GM12875 (cell line): Measurements from ENCODE around the gene SLC13A5.

Experiments used
- H3K4me3 ChIP-seq: one replicate; pipeline ENCODE4 v1.5.1; 2011; ENCODE audit warnings: low read depth, low read length, control low read depth
- TF ChIP-seq, protein P1 (sequence below): IDR thresholded peaks from 2 replicates; pipeline ENCODE4 v1.5.1; 2011; ENCODE audit warnings: low read depth, mild to moderate bottlenecking, control low read depth, inconsistent platforms, low read length, moderate library complexity, borderline replicate concordance; ENCODE audit not compliant: insufficient read depth

Gene SLC13A5

DNA sequence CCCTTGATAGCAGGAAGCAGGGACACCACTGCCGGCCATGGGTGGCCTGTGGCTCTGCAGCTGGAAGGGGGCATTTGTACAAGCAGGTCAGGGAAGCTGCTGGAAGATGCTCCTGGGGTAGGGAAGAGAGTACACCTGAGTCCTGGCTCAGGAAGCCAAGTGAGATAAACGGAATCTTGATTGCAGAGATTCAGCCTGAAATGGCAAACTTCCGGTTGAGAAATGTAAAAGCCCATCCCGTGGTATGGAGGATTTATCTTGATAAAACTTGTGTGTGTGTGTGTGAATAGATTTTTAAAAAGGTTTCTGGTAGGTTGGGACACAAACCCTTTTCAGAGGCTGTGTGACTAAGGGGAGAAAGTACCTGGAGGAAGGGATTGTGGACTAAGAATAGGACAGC, 32.0 kb downstream of the SLC13A5 start:
- TF ChIP-seq, protein P1, sequence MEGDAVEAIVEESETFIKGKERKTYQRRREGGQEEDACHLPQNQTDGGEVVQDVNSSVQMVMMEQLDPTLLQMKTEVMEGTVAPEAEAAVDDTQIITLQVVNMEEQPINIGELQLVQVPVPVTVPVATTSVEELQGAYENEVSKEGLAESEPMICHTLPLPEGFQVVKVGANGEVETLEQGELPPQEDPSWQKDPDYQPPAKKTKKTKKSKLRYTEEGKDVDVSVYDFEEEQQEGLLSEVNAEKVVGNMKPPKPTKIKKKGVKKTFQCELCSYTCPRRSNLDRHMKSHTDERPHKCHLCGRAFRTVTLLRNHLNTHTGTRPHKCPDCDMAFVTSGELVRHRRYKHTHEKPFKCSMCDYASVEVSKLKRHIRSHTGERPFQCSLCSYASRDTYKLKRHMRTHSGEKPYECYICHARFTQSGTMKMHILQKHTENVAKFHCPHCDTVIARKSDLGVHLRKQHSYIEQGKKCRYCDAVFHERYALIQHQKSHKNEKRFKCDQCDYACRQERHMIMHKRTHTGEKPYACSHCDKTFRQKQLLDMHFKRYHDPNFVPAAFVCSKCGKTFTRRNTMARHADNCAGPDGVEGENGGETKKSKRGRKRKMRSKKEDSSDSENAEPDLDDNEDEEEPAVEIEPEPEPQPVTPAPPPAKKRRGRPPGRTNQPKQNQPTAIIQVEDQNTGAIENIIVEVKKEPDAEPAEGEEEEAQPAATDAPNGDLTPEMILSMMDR, result no peak
- H3K4me3 ChIP-seq, result no peak overlapping the region

DNA sequence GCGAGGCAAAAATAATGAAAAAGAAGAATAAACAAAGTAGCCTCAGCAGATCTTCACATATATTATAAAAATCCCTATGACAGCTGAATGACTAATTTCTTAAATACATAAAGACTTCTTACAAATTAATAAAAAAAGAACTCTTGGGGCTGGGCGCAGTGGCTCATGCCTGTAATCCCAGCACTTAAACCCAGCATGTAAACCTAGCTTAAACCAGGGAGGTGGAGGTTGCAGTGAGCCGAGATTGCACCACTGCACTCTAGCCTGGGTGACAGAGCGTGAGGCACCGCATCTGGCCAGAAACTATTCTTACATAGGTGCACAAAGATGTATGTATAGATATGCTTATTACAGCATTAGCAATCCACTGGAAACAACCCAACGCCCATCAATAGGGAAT, 33.9 kb downstream of the SLC13A5 start:
- TF ChIP-seq, protein P1, result no peak
- no peak overlapping the region for H3K4me3 ChIP-seq

DNA sequence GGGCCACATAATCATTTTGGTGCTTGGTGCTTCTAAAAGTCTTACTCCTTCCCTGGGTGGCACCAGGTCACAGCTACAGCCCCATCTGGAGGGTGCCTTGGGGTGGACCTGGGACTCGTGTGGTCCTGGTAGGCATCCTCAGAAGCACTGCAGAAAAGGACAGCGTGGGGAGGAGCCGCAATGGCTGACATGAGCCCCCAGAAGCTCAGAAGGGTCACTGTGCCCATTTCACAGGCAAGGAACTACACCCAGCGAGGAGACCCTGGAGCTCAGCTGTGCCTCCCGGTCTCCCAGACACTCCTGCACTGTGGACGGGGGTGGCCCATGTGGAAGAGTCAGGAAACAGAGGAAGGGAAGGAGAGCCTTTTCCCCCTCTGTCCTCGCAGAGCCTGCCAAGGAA, 35.2 kb downstream of the SLC13A5 start:
- TF ChIP-seq, protein P1, result no peak
- no peak overlapping the region for H3K4me3 ChIP-seq

DNA sequence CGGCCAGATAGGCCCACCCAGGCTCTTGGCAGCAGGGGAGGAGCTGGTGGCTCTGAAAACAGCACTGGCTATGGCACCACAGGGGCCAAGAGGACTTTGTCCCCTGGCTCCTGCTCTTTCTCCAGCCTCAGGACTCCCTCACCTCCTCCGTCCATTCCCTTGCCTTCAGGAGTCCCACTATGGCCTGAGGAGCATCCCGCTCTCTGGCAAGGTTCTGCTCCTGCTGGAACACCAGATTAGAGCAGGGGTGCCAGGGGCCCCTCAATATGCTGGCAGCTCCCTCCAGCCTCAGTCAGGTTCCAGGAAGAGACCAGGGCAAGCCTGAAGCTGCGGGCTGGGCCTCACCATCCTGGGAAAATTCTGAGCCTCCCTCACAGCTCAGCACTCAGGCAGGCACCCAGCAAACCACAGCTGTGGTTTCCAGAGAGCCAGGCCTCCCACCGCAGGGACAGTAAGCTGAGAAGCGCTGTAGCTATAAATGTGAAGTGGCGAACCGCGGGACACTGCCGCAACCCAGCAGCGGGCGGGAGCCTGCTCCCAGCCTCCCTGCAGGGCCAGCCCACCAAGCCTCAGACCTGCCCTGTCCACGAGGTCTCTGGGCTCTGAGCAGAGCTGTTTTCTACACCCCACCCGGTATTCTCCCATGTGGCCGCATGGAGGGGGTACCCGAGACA, 35.9 kb downstream of the SLC13A5 start:
- no peak overlapping the region for H3K4me3 ChIP-seq
- TF ChIP-seq, protein P1, result no peak

DNA sequence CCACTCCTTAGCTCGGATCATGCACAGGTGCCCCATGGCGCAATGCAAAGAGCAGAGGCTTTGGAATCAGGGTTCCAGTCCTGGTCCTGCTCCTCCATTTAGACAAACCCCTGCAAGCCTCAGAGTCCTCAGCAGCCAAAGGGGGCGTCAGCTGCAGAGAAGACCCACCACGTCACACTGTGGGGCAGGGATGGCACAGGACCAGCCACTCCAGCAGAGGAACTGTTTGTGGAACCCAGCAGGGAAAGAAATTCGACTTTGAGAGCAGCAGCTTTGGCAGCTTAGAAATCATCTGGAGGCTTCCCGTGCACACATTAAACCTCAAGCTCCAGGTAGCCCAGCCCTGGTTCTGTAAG, 36.4 kb downstream of the SLC13A5 start:
- TF ChIP-seq, protein P1, result no peak
- H3K4me3 ChIP-seq, result no peak overlapping the region

DNA sequence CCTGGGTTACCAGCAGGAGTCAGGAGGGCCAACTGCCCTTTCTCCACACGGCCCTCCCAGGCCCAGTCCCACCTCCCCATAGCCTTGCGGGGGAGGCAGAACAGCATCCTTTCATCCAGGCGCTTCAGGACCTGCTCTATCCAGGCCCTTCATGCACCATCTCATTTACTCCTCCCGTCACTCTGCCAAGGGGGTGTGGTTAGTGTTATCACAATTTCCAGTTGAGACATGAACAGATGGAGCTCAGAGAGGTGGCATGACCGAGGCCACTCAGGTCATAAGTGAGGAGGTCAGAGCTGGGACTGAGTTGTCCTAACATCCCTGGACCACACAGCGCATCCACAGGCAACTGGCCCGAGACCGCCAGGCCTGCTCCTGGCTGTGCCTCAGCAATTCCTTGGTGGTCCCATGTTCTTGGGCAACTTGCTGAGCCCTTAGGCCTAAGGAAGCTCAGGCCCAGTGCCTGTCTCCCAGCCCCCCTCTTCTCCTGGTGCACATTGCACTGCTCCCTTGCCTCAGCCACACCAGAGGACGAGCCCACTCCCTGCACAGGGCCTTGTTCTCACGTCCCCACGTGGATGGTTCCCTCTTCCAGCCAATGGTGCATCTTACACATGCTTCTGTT, 37.9 kb downstream of the SLC13A5 start:
- no peak overlapping the region for H3K4me3 ChIP-seq
- TF ChIP-seq, protein P1, result no peak

DNA sequence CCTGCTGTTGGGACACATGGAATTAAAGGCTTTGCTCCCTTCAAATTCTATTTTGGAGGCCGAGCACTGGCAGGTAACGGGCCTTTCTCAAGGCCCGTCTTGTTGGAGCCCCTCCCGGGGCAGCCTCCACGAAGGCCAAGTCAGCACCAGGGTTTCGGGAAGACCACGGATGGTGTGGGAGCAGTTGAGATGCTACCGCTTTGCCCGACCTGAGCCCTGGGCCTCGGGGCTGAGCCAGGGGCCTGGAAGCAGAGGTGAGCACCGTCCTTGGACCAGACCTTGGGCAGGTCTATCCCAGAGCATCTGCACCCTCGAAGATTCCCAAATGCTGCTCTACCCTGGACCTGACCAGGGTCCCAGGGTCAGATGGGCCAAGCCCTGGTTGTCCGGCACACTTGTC, 38.6 kb downstream of the SLC13A5 start:
- no peak overlapping the region for H3K4me3 ChIP-seq
- TF ChIP-seq, protein P1, result no peak
